ENCODE data around the gene GAMT. TPM values are rescaled to one million over a fixed set of nuclear protein-coding genes. Genes with fewer than 3 reads are reported as not detected.

The GAMT gene
- total and polyA plus RNA-seq, 2 of the 13 experiments (the other 11 are each of a cell fraction or from before 2014, with no cell fraction given): 115 to 124 TPM

DNA sequence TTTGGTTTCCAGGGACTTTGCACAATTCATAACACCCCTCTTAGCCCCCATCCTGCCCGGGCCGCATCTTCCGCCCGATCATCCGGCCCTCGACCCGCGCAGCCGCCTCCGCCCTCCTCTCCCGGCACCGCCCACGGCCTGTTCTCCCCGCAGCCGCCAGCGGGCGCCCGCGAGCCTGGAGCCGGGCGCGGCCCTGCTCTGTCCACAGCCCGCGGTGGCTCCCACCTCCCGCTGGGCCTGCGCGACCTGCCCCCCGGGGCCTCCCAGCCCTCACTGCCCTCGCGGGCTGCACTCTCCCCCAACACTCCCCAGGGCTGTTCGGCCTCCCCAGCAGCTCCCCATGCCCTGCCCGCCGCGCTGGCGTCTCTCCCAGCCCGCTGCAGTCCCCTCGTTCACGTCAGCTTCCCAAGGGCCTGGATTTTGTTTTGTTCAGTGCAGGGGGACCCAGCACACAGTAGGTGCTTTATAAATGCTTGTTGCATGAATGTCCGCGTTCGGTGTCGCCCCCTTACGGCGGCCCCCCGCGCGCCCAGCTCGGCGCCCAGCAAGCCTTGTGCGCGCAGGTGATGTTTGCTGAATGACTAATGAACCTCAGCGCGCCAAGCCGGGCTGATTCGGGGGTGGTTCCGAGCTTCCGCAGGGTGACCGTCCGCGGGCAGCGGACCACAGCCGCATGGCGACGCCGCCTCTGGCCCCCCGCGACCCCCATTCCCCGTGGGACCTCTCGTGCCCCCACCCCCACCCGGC, 44.0 kb upstream of the GAMT start (continued):
- TF ChIP-seq, protein P1, sequence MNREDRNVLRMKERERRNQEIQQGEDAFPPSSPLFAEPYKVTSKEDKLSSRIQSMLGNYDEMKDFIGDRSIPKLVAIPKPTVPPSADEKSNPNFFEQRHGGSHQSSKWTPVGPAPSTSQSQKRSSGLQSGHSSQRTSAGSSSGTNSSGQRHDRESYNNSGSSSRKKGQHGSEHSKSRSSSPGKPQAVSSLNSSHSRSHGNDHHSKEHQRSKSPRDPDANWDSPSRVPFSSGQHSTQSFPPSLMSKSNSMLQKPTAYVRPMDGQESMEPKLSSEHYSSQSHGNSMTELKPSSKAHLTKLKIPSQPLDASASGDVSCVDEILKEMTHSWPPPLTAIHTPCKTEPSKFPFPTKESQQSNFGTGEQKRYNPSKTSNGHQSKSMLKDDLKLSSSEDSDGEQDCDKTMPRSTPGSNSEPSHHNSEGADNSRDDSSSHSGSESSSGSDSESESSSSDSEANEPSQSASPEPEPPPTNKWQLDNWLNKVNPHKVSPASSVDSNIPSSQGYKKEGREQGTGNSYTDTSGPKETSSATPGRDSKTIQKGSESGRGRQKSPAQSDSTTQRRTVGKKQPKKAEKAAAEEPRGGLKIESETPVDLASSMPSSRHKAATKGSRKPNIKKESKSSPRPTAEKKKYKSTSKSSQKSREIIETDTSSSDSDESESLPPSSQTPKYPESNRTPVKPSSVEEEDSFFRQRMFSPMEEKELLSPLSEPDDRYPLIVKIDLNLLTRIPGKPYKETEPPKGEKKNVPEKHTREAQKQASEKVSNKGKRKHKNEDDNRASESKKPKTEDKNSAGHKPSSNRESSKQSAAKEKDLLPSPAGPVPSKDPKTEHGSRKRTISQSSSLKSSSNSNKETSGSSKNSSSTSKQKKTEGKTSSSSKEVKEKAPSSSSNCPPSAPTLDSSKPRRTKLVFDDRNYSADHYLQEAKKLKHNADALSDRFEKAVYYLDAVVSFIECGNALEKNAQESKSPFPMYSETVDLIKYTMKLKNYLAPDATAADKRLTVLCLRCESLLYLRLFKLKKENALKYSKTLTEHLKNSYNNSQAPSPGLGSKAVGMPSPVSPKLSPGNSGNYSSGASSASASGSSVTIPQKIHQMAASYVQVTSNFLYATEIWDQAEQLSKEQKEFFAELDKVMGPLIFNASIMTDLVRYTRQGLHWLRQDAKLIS (CRISPR knock-in tag; IDR thresholded peaks at IDR 0.05): no peak
- TF ChIP-seq NR2F6 (IDR thresholded peaks at IDR 0.05) (no peak), NR2F6 (CRISPR knock-in tag; IDR thresholded peaks at IDR 0.05) (no peak), ZFAT (CRISPR knock-in tag; conservative IDR thresholded peaks at IDR 0.05) (no peak), TEAD2 (CRISPR knock-in tag; IDR thresholded peaks at IDR 0.05) (no peak), ZNF615 (CRISPR knock-in tag; IDR thresholded peaks at IDR 0.05; ENCODE audit: borderline replicate concordance) (no peak), NKX3-1 (CRISPR knock-in tag; IDR thresholded peaks at IDR 0.05) (no peak), EEA1 (CRISPR knock-in tag; IDR thresholded peaks at IDR 0.05; ENCODE audit: borderline replicate concordance) (peak; percentile 67; the same call in 1 of the 2 replicates), ZNF619 (CRISPR knock-in tag; IDR thresholded peaks at IDR 0.05) (no peak; the same call in 1 of the 2 replicates), PAWR (CRISPR knock-in tag; IDR thresholded peaks at IDR 0.05; ENCODE audit: borderline replicate concordance) (no peak), ATM (IDR thresholded peaks at IDR 0.05; ENCODE audit: borderline replicate concordance) (no peak), KLF9 (CRISPR knock-in tag; IDR thresholded peaks at IDR 0.05; ENCODE audit: low read depth) (0 out of 2 replicates have a peak, but pooled peaks have one; percentile 50), TBX3 (IDR thresholded peaks at IDR 0.05; ENCODE audit: borderline replicate concordance) (no peak), SIX1 (CRISPR knock-in tag; IDR thresholded peaks at IDR 0.05; ENCODE audit: borderline replicate concordance) (no peak), ZNF781 (CRISPR knock-in tag; IDR thresholded peaks at IDR 0.05; ENCODE audit: borderline replicate concordance, not compliant biosample characterization) (no peak), PHF20 (CRISPR knock-in tag; IDR thresholded peaks at IDR 0.05) (no peak), PRPF4 (IDR thresholded peaks at IDR 0.05; ENCODE audit: low read depth, low read length, poor library complexity, severe bottlenecking) (no peak), ZNF766 (CRISPR knock-in tag; IDR thresholded peaks at IDR 0.05; ENCODE audit: borderline replicate concordance) (0 out of 2 replicates have a peak, but pooled peaks have one; percentile 54)
- TF ChIP-seq, protein P2, sequence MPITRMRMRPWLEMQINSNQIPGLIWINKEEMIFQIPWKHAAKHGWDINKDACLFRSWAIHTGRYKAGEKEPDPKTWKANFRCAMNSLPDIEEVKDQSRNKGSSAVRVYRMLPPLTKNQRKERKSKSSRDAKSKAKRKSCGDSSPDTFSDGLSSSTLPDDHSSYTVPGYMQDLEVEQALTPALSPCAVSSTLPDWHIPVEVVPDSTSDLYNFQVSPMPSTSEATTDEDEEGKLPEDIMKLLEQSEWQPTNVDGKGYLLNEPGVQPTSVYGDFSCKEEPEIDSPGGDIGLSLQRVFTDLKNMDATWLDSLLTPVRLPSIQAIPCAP (CRISPR knock-in tag; IDR thresholded peaks at IDR 0.05; ENCODE audit: low read depth): no peak
- TF ChIP-seq, protein P3, sequence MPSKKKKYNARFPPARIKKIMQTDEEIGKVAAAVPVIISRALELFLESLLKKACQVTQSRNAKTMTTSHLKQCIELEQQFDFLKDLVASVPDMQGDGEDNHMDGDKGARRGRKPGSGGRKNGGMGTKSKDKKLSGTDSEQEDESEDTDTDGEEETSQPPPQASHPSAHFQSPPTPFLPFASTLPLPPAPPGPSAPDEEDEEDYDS (CRISPR knock-in tag; IDR thresholded peaks at IDR 0.05): no peak
- TF ChIP-seq, protein P4, sequence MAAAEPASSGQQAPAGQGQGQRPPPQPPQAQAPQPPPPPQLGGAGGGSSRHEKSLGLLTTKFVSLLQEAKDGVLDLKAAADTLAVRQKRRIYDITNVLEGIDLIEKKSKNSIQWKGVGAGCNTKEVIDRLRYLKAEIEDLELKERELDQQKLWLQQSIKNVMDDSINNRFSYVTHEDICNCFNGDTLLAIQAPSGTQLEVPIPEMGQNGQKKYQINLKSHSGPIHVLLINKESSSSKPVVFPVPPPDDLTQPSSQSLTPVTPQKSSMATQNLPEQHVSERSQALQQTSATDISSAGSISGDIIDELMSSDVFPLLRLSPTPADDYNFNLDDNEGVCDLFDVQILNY (CRISPR knock-in tag; conservative IDR thresholded peaks at IDR 0.05): no peak
- TF ChIP-seq, protein P5, sequence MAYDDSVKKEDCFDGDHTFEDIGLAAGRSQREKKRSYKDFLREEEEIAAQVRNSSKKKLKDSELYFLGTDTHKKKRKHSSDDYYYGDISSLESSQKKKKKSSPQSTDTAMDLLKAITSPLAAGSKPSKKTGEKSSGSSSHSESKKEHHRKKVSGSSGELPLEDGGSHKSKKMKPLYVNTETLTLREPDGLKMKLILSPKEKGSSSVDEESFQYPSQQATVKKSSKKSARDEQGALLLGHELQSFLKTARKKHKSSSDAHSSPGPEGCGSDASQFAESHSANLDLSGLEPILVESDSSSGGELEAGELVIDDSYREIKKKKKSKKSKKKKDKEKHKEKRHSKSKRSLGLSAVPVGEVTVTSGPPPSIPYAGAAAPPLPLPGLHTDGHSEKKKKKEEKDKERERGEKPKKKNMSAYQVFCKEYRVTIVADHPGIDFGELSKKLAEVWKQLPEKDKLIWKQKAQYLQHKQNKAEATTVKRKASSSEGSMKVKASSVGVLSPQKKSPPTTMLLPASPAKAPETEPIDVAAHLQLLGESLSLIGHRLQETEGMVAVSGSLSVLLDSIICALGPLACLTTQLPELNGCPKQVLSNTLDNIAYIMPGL (CRISPR knock-in tag; IDR thresholded peaks at IDR 0.05; ENCODE audit: borderline replicate concordance in 1 of 2, low read depth in 1 of 2): peak; percentile 86 to 92

All from HepG2 (cell line).